GM12892 (cell line): ENCODE measurements around the gene LRRC31.

ENCODE experiments used
- POLR2A ChIP-seq: IDR thresholded peaks from 2 replicates; pipeline ENCODE4 v1.6.1; 2011; ENCODE audit warnings: low read depth, low read length, control low read depth
- POLR2AphosphoS5 ChIP-seq: IDR thresholded peaks from 2 replicates; pipeline ENCODE4 v1.6.1; 2011; ENCODE audit warnings: low read depth, low read length, control low read depth

DNA sequence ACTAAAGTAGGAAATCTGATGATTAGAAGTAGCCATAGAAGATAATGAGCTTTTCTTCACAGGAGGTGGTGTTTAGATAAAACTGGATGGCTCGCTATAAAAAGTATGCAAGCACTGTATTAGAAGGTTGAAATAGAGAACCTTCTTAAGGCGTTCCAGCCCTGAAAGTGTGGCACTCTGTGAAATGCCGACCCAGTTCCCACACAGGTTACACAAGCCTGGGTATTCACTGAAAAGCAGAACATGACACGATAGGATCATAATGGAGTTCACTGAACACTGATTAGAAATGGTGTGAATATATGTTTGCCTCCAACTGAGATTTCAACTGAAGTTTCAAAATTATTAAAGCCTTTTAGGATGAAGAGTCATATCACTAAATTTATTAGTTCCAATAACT, 42.0 kb downstream of the LRRC31 start:
- TF ChIP-seq POLR2AphosphoS5: no peak
- no peak for TF ChIP-seq POLR2A
